ENCODE results near the gene FALEC.

DNA sequence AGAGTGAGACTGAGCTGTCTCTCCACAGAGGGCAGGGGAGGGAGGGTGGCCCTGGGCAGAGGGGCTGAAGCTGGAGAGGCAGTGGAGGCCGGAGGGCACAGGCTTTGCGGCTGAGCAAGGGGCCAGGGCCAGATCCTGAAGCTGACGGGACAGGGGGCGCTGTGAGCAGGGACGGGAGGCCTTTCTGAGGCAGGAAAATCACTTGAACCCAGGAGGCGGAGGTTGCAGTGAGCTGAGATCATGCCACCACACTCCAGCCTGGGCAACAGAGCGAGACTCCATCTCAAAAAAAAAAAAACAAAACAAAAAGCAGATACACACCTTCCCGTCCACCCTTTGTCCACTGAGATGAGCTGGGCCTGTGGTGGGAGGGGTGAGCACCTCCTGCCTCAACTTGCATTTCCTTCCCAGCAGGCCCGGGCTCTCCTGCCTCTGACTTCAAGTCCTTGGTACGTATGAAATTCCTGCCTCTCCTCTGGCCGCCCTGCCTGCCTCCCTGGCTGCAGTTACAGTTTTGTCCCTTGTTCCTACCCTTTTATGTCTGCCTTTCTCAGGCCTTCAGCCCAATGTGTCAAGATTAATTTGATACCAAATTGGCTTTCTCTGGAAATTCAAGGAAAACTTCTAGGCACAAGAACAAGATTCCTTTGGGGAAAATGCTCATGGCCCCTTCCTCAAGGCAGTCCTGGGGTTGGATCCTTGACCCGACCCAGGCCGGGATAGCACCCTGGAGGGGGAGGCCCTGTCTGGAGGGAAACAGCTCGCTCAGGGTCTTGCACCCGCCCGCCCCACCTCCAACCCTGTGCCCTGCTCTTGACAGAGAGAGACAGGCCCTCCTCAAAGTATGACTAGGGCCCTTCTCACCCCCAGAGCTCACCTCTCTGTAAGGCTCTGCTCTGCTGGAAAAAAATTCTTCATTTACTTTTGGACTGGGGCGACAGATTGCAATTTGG, 22.5 kb downstream of the FALEC start:
- no peak for TF ChIP-seq CTCF (IDR thresholded peaks at IDR 0.05; ENCODE audit: insufficient read depth, low read length, poor library complexity, severe bottlenecking)
- TF ChIP-seq EZH2phosphoT487 (conservative IDR thresholded peaks at IDR 0.05; ENCODE audit: low read length), result no peak
